Natural killer cell (primary cell): ENCODE data around the gene CCDC150. TPM values are rescaled to one million over a fixed set of nuclear protein-coding genes. Genes with fewer than 3 reads are reported as not detected.

Experiments
- ATAC-seq, 3 donors: fragments of 150-1000 bp in 2 of 3; fragments of 200-7000 bp in 1 of 3; cut with Tn5 transposase; 1 replicate in 1 of 3; 2 replicates in 2 of 3; pipeline ENCODE4 v1.10.0; 2021; ENCODE audit warnings: mild to moderate bottlenecking in 2 of 3, moderate library complexity in 2 of 3
- DNase-seq, 2 donors: peaks; one replicate each; pipeline versions ENCODE4 v3.0.0 to v3.0.0-alpha.2; 2013 to 2021; ENCODE audit warnings: mixed read lengths in 1 of 2
- H3K27ac ChIP-seq: one replicate; pipeline ENCODE4 v1.5.1; 2013; ENCODE audit warnings: mild to moderate bottlenecking, low read length
- H3K27me3 ChIP-seq: one replicate; pipeline ENCODE4 v1.6.1; 2013; ENCODE audit warnings: low read length; ENCODE audit not compliant: control insufficient read depth, insufficient read depth
- H3K36me3 ChIP-seq: one replicate; pipeline ENCODE4 v1.6.1; 2013; ENCODE audit warnings: low read length; ENCODE audit not compliant: control insufficient read depth, insufficient read depth
- H3K4me1 ChIP-seq: one replicate; pipeline ENCODE4 v1.6.1; 2013; ENCODE audit warnings: low read length; ENCODE audit not compliant: control insufficient read depth, insufficient read depth
- H3K4me3 ChIP-seq: one replicate; pipeline ENCODE4 v1.5.1; 2013; ENCODE audit warnings: low read length
- H3K9me3 ChIP-seq: one replicate; pipeline ENCODE4 v1.6.1; 2013; ENCODE audit warnings: low read length; ENCODE audit not compliant: control insufficient read depth, insufficient read depth
- H3K27ac Mint-ChIP-seq, 2 donors: one replicate each; pipeline ENCODE4 v1.8.0; 2022; ENCODE audit warnings: mild to moderate bottlenecking in 2 of 2, mixed read lengths in 2 of 2, moderate library complexity in 1 of 2
- H3K27me3 Mint-ChIP-seq, 2 donors: one replicate each; pipeline ENCODE4 v1.8.0; 2022; ENCODE audit warnings: low read depth in 2 of 2, mixed read lengths in 2 of 2
- H3K36me3 Mint-ChIP-seq: one replicate; pipeline ENCODE4 v1.8.0; 2022; ENCODE audit warnings: mixed read lengths
- H3K4me1 Mint-ChIP-seq, 2 donors: one replicate each; pipeline ENCODE4 v1.8.0; 2022; ENCODE audit warnings: mixed read lengths in 2 of 2
- H3K4me3 Mint-ChIP-seq: one replicate; pipeline ENCODE4 v1.8.0; 2022; ENCODE audit warnings: mild to moderate bottlenecking, moderate library complexity, mixed read lengths
- H3K9me3 Mint-ChIP-seq, 2 donors: one replicate each; pipeline ENCODE4 v1.8.0; 2022; ENCODE audit warnings: mixed read lengths in 2 of 2
- WGBS: methylation state at CpG from one replicate; pipeline ENCODE4 v1.1.7; 2013; ENCODE audit warnings: missing lambda C conversion rate; ENCODE audit not compliant: insufficient coverage; 5-methylcytosine and 5-hydroxymethylcytosine counted together
- intact Hi-C: fragments of 100-400 bp; cut with micrococcal nuclease; formaldehyde crosslinking; loops from one replicate; pipeline ENCODE4 v1.14.2; 2022
- total RNA-seq, 4 donors: library from RNA; stranded (reverse); fragments of 120-200 nt in 1 of 4; gene quantifications; one replicate each; pipeline versions ENCODE4 v1.2.3 to v1.2.4, GENCODE V29; 2013 to 2022
- TF ChIP-seq, protein P1 (sequence below): fragments of 200-600 bp; IDR thresholded peaks from one replicate; pipeline ENCODE4 v1.8.0; 2022; ENCODE audit warnings: antibody characterized with exemption

Gene CCDC150
- total RNA-seq, 3 donors from 2014 or later (not counting 1 experiment from before 2014, with no cell fraction given) = 1.1 to 2.3 (median 1.3) TPM

GRCh38 chr2:196601430-196602306, 37.8 kb upstream of the CCDC150 start:
- TF ChIP-seq, protein P1, sequence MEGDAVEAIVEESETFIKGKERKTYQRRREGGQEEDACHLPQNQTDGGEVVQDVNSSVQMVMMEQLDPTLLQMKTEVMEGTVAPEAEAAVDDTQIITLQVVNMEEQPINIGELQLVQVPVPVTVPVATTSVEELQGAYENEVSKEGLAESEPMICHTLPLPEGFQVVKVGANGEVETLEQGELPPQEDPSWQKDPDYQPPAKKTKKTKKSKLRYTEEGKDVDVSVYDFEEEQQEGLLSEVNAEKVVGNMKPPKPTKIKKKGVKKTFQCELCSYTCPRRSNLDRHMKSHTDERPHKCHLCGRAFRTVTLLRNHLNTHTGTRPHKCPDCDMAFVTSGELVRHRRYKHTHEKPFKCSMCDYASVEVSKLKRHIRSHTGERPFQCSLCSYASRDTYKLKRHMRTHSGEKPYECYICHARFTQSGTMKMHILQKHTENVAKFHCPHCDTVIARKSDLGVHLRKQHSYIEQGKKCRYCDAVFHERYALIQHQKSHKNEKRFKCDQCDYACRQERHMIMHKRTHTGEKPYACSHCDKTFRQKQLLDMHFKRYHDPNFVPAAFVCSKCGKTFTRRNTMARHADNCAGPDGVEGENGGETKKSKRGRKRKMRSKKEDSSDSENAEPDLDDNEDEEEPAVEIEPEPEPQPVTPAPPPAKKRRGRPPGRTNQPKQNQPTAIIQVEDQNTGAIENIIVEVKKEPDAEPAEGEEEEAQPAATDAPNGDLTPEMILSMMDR = no peak
- H3K36me3 Mint-ChIP-seq = no peaks in the 10 kb centered on the region
- H3K4me1 ChIP-seq = no peaks in the 10 kb centered on the region
- H3K4me1 Mint-ChIP-seq = no peaks in the 10 kb centered on the region
- H3K27ac ChIP-seq = no peak overlapping the region
- H3K27me3 Mint-ChIP-seq = peaks cover 6 to 22% of the 10 kb centered on the region in 2 donors
- peaks cover 2% of the 10 kb centered on the region for H3K27me3 ChIP-seq
- no peak overlapping the region for H3K27ac Mint-ChIP-seq
- DNase-seq = no peak
- H3K4me3 Mint-ChIP-seq = no peak overlapping the region
- no peaks in the 10 kb centered on the region for H3K36me3 ChIP-seq
- intact Hi-C loops = no loop called here
- no peaks in the 10 kb centered on the region for H3K9me3 Mint-ChIP-seq
- WGBS = 80% methylated on average over 11 of the region's 13 CpGs
- H3K9me3 ChIP-seq = no peaks in the 10 kb centered on the region
- ATAC-seq = no peak
- no peak overlapping the region for H3K4me3 ChIP-seq

GRCh38 chr2:196604196-196604595, 35.3 kb upstream of the CCDC150 start:
- Mint-ChIP-seq H3K36me3 (no peaks in the 10 kb centered on the region), H3K27me3 (peaks cover 13 to 14% of the 10 kb centered on the region in 2 donors), H3K4me3 (no peak overlapping the region), H3K27ac (no peak overlapping the region), H3K4me1 (no peaks in the 10 kb centered on the region), H3K9me3 (no peaks in the 10 kb centered on the region)
- H3K9me3 ChIP-seq = no peaks in the 10 kb centered on the region
- intact Hi-C loops = no loop called here
- TF ChIP-seq, protein P1 = no peak
- H3K27ac ChIP-seq = no peak overlapping the region
- ATAC-seq = no peak
- H3K36me3 ChIP-seq = no peaks in the 10 kb centered on the region
- no peak overlapping the region for H3K4me3 ChIP-seq
- WGBS = 79% methylated on average over 2 of the region's 2 CpGs
- H3K27me3 ChIP-seq = peaks cover 2% of the 10 kb centered on the region
- no peak for DNase-seq
- H3K4me1 ChIP-seq = no peaks in the 10 kb centered on the region

- TF ChIP-seq, protein P1 = no peak
- Mint-ChIP-seq H3K4me3 (no peak overlapping the region), H3K27ac (no peak overlapping the region), H3K36me3 (no peaks in the 10 kb centered on the region), H3K9me3 (no peaks in the 10 kb centered on the region), H3K27me3 (peaks cover 0 to 12% of the 10 kb centered on the region in 2 donors), H3K4me1 (no peaks in the 10 kb centered on the region)
- no peak for DNase-seq
- Histone ChIP-seq H3K36me3 (no peaks in the 10 kb centered on the region), H3K27ac (no peak overlapping the region), H3K4me1 (no peaks in the 10 kb centered on the region), H3K9me3 (no peaks in the 10 kb centered on the region), H3K4me3 (no peak overlapping the region), H3K27me3 (no peaks in the 10 kb centered on the region)
- no peak for ATAC-seq
- intact Hi-C loops = no loop called here
- WGBS = 62% methylated on average over 2 of the region's 3 CpGs
These were observed 33.0 kb upstream of the CCDC150 start for GRCh38 chr2:196606516-196606915.
